Right cardiac atrium (tissue), 5 donors: Measurements from ENCODE around the gene ACOT6. TPM values are rescaled to one million over a fixed set of nuclear protein-coding genes. Genes with fewer than 3 reads are reported as not detected.
"Not testable (repeated sequence)": the region's sequence is repeated elsewhere in the genome, so short reads cannot be mapped to it uniquely, and the experiment has no call there.

Experiments used
- ATAC-seq, 2 donors: fragments of 200-7000 bp; cut with Tn5 transposase; one replicate each; pipeline versions ENCODE4 v1.8.0 to v1.9.1; 2020; ENCODE audit warnings: moderate library complexity in 2 of 2, mild to moderate bottlenecking in 1 of 2
- DNase-seq, 3 donors: peaks; one replicate each; pipeline ENCODE4 v3.0.0-alpha.2; 2020
- H3K27ac ChIP-seq: one replicate; pipeline ENCODE4 v1.5.1; 2013; ENCODE audit warnings: mild to moderate bottlenecking, low read length, control low read depth, moderate library complexity
- H3K27me3 ChIP-seq: one replicate; pipeline ENCODE4 v1.6.1; 2013; ENCODE audit not compliant: control insufficient read depth, insufficient read depth
- H3K4me1 ChIP-seq: one replicate; pipeline ENCODE4 v1.6.1; 2013; ENCODE audit warnings: low read length; ENCODE audit not compliant: control insufficient read depth, insufficient read depth
- H3K4me3 ChIP-seq: one replicate; pipeline ENCODE4 v1.5.1; 2013; ENCODE audit warnings: low read length, control low read depth
- H3K9me3 ChIP-seq: one replicate; pipeline ENCODE4 v1.6.1; 2013; ENCODE audit warnings: low read length; ENCODE audit not compliant: control insufficient read depth
- WGBS: extraction: QIAGEN DNeasy Blood & Tissue Kit; methylation state at CpG from one replicate; pipeline ENCODE4 v1.1.7; 2013; 5-methylcytosine and 5-hydroxymethylcytosine counted together
- intact Hi-C, 4 donors: fragments of 100-400 bp; cut with DNase I; formaldehyde crosslinking; loops; one replicate each; pipeline versions ENCODE4 v1.11.0 to v1.14.0; 2022 to 2023
- polyA plus RNA-seq: library from polyadenylated mRNA; stranded (reverse); fragments of 200-250 nt; gene quantifications from one replicate; pipeline ENCODE4 v1.2.3, GENCODE V29; 2013
- total RNA-seq, 4 donors: library from RNA; stranded (reverse); fragmentation: NEBNext Ultra II Directional; extraction: Animal tissue kit (Norgen Biotek cat#: 25700); gene quantifications; one replicate each; pipeline ENCODE4 v1.2.1, GENCODE V29; 2021
- donor health status: healthy with polysubstance abuse.
- donor health status: DM: no; HTN: yes; CAD: no.
- donor health status: DM: no; HTN: no; CAD: no.
- donor health status: DM: no; HTN: yes; CAD: no; lungs with severe emphysema.
- donor health status: DM: yes; HTN: yes; CAD: no.

ACOT6 gene
- total and polyA plus RNA-seq, 5 donors, result not detected

DNA sequence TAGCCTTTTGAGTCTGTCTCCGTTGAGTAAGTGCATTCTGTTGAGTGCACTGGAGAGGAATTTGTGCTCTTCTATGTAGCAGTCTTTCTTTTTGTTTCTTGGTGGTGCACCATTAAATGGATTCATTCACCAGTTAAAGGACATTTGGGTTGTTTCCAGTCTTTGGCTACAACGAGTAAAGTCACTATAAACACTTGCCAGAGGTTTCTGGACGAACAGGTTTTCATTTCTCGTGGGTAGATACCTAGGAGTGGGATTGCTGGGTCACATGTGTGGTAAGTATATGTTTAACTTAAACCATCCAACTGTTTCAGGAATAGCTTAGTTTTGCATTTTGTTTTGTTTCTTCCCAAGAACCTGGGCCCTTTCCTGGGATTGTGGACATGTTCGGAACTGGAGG, 39.3 kb upstream of the ACOT6 start:
- intact Hi-C loops, result loop anchor here in 1 of 4 donors (10.0 kb wide), 1 partner anchor 68 kb away; no protein-coding TSS in a partner anchor
- not testable (repeated sequence) for H3K9me3 ChIP-seq, ATAC-seq, H3K4me3 ChIP-seq, H3K4me1 ChIP-seq, H3K27me3 ChIP-seq, DNase-seq, H3K27ac ChIP-seq
- 85% methylated on average over 5 of the region's 5 CpGs for WGBS

DNA sequence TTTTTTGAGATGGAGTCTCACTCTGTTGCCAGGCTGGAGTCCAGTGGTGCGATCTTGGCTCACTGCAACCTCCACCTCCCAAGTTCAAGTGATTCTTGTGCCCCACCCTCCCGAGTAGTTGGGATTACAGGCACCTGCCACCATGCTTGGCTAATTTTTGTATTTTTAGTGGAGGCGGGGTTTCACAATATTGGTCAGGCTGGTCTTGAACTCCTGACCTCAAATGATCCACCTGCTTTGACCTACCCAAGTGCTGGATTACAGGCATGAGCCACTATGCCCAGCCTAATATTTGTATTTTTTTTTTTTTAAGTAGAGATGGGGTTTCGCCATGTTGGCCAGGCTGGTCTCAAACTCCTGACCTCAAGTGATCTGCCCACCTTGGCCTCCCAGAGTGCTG, 38.6 kb upstream of the ACOT6 start:
- ATAC-seq, H3K4me1 ChIP-seq, H3K27ac ChIP-seq, H3K27me3 ChIP-seq, H3K4me3 ChIP-seq, H3K9me3 ChIP-seq, DNase-seq: not testable (repeated sequence)
- intact Hi-C loops, result loop anchor here in 1 of 4 donors (10.0 kb wide), 1 partner anchor 69 kb away; no protein-coding TSS in a partner anchor
- 97% methylated on average over 4 of the region's 4 CpGs for WGBS

DNA sequence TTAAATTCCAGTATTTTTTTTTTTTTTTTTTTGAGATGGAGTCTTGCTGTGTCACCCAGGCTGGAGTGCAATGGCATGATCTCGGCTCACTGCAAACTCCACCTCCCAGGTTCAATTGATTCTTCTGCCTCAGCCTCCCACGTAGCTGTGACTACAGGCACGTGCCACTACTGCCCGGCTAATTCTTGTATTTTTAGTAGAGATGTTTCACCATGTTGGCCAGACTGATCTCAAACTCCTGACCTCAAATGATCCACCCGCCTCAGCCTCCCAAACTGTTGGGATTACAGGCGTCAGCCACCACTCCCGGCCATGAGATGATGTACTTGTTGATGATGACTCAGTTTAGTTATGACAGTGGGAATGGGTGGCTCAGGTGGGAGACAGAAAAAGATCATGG, 38.1 kb upstream of the ACOT6 start:
- not testable (repeated sequence) for DNase-seq, ATAC-seq, H3K4me1 ChIP-seq, H3K27me3 ChIP-seq, H3K9me3 ChIP-seq, H3K4me3 ChIP-seq, H3K27ac ChIP-seq
- 96% methylated on average over 7 of the region's 7 CpGs for WGBS
- intact Hi-C loops, result loop anchor here in 1 of 4 donors (10.0 kb wide), 1 partner anchor 69 kb away; no protein-coding TSS in a partner anchor

DNA sequence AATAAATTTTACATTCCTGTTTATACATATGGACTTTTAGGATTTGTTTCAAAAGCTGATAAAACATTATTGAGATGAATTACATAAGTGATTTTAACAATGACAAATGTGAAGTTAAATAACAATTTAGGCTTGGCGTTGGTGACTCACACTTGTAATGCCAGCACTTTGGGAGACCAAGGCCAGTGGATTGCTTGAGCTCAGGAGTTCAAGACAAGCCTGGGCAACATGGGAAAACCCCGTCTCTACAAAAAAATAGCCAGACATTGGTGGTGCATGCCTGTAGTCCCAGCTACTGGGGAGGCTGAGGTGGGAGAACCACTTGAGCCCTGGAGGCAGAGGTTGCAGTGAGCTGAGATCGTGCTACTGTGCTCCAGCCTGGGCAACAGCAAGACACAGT, 35.9 kb upstream of the ACOT6 start:
- H3K27me3 ChIP-seq, result no peaks in the 10 kb centered on the region
- 89% methylated on average over 3 of the region's 3 CpGs for WGBS
- H3K9me3 ChIP-seq, result no peaks in the 10 kb centered on the region
- no peak overlapping the region for H3K27ac ChIP-seq
- no peak overlapping the region for H3K4me3 ChIP-seq
- DNase-seq, result no peak
- H3K4me1 ChIP-seq, result no peaks in the 10 kb centered on the region
- ATAC-seq, result no peak
- intact Hi-C loops, result loop anchor here in 1 of 4 donors (10.0 kb wide), 1 partner anchor 72 kb away; no protein-coding TSS in a partner anchor

DNA sequence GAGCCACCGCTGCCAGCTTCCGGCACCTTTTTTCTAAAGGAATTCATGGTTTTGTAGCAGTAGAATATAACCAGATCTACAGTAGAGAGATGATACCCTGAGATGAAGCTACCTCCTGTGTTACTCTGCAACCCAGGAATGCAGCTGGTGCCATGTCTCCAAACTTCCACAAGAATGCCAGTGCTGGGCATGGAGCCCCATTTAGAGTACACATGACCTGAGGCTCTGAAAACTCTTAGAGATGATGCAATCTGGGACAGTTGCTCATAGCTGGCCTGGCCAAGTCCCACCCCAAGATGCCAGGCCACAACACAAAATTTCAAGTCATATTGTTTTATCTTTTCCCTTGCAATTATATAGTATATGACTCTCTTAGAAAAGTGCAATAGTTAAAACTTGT, 35.1 kb upstream of the ACOT6 start:
- not testable (repeated sequence) for H3K4me3 ChIP-seq, H3K27me3 ChIP-seq, H3K9me3 ChIP-seq, H3K4me1 ChIP-seq, DNase-seq, H3K27ac ChIP-seq
- intact Hi-C loops, result loop anchor here in 1 of 4 donors (10.0 kb wide), 1 partner anchor 72 kb away; no protein-coding TSS in a partner anchor
- 100% methylated on average over 2 of the region's 2 CpGs for WGBS
- peak; percentile 60 to 77 for ATAC-seq

DNA sequence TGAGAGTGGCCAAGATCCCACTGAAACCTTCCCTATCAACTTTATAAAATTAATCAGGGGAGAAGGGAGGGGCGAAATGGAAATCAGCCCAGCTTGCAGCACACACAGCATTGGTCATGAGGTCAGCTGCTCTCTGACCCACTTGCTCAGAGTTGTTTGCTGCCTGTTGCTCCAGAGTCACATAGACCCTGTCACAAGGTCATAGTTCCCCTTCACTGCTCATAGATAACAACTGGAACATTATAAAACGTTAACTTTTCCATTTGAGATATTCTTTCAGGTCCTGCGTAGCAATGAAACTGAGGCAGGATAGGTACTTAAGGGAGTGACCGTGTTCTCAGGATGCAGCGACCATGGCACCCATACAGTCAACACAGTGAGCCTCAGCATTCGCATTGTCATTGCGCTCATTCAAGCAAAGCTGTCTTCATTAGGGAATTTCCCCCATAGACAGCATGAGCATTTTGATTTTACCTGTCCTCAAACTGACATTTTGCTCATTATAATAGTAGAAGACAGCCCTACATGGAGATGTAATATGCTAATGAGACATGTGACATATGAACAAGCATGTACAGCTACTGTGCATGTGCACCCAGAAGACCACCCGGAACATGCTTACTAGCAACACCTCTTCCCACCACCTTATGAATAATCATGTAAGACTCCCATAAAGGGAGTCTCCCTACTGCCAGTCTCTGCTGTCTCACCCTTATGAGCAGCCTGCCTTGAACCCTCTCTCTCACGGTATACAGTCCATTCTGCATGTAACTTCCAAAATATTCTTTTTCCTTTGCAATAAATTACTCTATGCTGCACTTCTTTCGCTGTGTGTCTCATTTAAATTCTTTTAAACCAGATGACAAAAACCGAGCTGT, 30.0 kb upstream of the ACOT6 start:
- H3K4me1 ChIP-seq, H3K4me3 ChIP-seq, H3K27me3 ChIP-seq, DNase-seq, intact Hi-C loops, H3K27ac ChIP-seq, H3K9me3 ChIP-seq, ATAC-seq: not testable (repeated sequence)
- WGBS, result 88% methylated on average over 10 of the region's 11 CpGs

DNA sequence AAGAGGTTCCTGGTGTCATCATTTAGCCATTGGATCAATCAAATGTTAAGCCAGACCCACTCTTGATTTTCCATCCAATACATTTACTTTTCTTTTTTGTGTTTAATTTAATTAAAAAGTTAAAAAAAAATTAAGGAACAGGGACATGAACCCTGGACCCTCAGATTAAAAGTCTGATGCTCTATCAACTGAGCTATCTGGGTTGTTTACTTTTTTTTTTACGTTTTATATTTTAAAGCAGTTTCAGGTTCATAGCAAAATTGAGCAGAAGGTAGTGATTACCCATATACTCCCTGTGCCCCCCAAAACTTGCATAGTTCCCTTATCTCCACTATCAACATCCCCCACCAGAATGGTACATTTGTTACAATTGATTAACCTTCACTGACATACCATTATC, 23.6 kb upstream of the ACOT6 start:
- no peak for DNase-seq
- Histone ChIP-seq H3K4me1 (no peaks in the 10 kb centered on the region), H3K27ac (no peak overlapping the region), H3K27me3 (no peaks in the 10 kb centered on the region), H3K9me3 (no peaks in the 10 kb centered on the region), H3K4me3 (no peak overlapping the region)
- WGBS, result 86% methylated on average over 1 of the region's 1 CpG
- intact Hi-C loops, result no loop called here
- no peak for ATAC-seq

DNA sequence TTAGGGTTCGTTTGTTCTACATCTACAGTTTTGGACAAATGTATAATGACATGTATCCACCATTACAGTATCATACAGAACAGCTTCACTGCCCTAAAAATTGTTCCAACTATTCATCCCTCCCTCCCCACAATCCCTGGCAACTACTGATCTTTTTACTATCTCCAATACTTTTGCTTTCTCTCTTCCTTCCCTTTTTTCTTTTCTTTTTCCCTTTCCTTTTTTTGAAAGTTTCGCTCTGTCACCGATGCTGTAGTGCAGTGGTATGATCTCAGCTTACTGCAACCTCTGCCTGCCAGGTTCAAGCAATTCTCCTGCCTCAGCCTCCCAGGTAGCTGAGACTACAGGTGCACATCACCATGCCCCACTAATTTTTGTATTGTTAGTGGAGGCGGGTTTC, 23.2 kb upstream of the ACOT6 start:
- Histone ChIP-seq H3K4me3 (no peak overlapping the region), H3K4me1 (no peaks in the 10 kb centered on the region), H3K27me3 (no peaks in the 10 kb centered on the region), H3K27ac (no peak overlapping the region), H3K9me3 (no peaks in the 10 kb centered on the region)
- intact Hi-C loops, result no loop called here
- ATAC-seq (no peak), DNase-seq (no peak)
- 82% methylated on average over 4 of the region's 4 CpGs for WGBS

DNA sequence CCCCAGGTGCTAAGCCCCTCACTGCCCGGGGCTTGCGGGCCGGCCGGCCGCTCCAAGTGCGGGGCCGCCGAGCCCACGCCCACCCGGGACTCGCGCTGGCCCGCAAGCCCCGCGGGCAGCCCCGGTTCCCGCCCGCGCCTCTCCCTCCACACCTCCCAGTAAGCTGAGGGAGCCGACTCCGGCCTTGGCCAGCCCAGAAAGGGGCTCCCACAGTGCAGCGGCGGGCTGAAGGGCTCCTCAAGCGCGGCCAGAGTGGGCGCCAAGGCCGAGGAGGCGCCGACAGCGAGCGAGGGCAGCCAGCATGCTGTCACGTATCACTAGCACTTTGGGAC, 21.7 kb upstream of the ACOT6 start:
- ATAC-seq, H3K4me3 ChIP-seq, H3K9me3 ChIP-seq, DNase-seq, intact Hi-C loops, H3K27ac ChIP-seq, H3K27me3 ChIP-seq, H3K4me1 ChIP-seq: not testable (repeated sequence)
- 95% methylated on average over 32 of the region's 32 CpGs for WGBS

DNA sequence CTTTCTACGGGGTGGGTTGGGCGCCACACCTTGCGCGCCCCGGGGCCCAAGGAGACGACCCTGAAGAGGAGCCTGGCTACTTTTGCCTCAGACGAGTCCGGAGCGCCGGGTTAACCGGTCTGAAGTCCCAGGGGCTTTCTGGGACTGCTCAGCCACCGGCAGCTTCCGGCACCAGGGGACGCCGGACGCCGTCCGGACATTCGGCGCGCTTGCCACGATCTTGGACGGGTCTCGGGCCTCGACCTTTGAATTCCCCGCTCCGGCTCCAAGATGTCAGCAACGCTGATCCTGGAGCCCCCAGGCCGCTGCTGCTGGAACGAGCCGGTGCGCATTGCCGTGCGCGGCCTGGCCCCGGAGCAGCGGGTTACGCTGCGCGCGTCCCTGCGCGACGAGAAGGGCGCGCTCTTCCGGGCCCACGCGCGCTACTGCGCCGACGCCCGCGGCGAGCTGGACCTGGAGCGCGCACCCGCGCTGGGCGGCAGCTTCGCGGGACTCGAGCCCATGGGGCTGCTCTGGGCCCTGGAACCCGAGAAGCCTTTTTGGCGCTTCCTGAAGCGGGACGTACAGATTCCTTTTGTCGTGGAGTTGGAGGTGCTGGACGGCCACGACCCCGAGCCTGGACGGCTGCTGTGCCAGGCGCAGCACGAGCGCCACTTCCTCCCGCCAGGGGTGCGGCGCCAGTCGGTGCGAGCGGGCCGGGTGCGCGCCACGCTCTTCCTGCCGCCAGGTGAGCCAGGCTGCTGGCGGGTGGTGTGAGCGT, 20.4 kb upstream of the ACOT6 start, which contains the start of gene ACOT4:
Gene ACOT4, plus strand, starts transcription at position 184 of the 760 bp plus-strand sequence. Its CDS starts 87 bp downstream, at position 271.
- Histone ChIP-seq H3K27me3 (no peaks in the 10 kb centered on the region), H3K27ac (no peak within 1 kb of the TSS), H3K4me1 (no peaks in the 10 kb centered on the region), H3K4me3 (peak within 1 kb of the TSS; percentile 50), H3K9me3 (no peaks in the 10 kb centered on the region)
- intact Hi-C loops, result no loop called here
- peak; percentile 46 to 71 (median 68) for DNase-seq
- peak; percentile 90 to 91 for ATAC-seq
- WGBS, result 2% methylated on average over 89 of the region's 89 CpGs

DNA sequence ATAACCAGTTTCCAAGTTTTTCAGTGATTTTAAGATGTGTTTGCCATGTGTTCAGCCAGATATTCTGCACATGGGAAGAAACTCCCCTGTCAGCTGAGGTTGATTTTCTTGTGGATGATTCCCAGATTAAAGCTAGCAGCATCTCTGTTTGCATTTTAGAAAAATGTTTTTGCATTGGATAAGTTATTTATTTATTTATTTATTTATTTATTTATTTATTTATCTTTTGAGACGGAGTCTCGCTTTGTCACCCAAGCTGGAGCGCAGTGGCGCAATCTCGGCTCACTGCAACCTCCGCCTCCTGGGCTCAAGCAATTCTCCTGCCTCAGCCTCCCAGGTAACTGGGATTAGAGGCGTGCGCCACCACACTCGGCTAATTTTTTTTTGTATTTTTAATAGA, 17.8 kb upstream of the ACOT6 start:
- ATAC-seq, result no peak
- H3K27ac ChIP-seq, result no peak overlapping the region
- no peaks in the 10 kb centered on the region for H3K9me3 ChIP-seq
- intact Hi-C loops, result no loop called here
- 93% methylated on average over 9 of the region's 9 CpGs for WGBS
- no peaks in the 10 kb centered on the region for H3K27me3 ChIP-seq
- DNase-seq, result no peak
- H3K4me1 ChIP-seq, result no peaks in the 10 kb centered on the region
- H3K4me3 ChIP-seq, result no peak overlapping the region
